ENCODE measurements around the gene DGCR6L.
"Not testable (repeated sequence)": the region's sequence is repeated elsewhere in the genome, so short reads cannot be mapped to it uniquely, and the experiment has no call there.

The DGCR6L gene

DNA sequence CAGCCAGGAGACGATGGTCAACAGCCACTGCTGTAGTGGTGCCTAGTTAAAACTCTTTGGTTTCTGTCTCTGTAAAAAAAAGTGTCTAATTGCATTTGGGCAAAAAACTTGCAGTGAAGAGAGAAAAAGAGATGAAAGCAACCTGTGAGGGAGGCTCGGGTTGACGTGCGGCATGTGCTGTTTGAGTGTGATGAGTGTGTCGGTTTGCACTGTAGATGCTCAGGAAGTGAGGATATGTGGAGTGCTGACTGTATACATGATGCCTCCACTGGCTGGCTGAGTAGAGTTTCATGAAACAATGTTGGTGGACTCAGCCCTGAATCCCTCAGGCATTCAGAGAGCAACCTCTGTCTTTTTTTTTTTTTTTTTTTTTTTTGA is 4.3 kb upstream of the DGCR6L start:
- no peak for DNase-seq

DNA sequence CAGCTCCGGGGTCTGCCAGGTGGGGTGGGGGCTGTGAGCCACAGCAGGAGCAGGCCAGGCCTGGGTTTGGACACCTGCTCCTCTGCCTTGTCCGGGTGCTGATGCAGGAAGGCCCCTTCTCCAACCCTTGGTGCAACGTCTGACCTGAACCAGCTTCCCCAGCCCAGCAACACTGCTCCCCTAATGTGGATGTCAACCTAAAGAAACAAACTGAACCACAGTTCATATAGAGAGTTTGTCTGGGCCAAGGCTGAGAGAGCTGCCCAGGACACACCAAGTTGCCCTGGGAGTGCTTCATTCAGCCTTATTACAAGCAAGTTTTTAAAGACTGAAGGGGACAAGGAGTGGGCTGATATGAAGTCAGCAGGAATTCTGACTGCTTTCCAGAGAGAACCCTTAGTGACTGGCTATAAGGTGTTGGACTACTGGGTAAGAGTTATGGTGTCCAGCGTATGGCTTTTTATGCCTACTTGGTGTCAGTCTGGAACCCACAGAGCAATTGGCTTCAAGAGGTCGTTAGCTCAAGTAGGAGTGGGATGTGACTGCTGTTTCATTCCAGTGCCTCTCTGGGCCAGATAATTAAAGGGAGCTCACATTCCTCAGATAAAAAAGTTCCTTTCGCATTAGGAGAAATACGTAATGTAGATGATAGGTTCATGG is 1.8 kb upstream of the DGCR6L start:
- not testable (repeated sequence) for DNase-seq

DNA sequence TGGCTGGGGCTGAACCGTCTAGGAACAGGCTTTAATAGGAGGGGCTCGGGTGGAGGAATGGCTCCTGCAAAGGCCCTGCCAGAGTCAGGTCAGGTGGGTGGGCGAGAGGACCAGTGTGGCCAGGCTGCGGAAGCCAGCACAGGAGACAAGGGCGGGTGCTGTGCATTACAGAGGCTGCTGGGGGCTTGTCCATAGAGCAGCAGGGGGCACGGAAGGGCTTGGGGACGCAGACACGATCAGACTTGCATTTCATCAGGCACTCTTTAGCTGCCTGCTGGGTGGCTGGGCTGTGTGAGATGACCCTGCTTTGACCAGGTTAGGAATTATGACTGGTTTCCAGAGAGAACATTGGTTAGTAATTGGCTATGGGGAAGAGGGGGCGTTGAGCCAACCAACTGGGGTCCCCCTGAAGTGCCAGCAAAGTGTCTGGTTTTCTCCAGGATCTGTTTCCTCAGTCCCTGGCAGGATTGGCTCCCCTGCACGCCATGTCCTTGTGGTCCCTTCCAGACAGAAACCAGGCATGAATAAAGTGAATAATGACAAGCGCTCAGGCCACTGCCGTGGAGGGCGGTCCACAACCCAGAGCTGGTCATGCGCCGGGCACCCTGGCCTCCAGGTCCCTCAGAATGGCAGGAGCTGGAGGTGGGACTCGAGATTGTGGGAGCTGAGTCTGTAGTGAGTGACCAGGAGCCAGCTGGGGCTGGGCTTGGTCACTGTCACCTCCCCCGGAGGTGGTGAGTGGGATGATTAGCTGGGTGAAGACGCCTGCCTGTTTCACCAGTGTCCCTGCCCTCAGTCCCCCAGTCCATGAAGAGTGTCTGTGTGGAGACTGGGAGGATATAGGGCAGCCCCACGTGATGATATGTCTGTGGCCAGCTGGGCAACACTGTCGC is 1.0 kb upstream of the DGCR6L start:
- DNase-seq: not testable (repeated sequence)

DNA sequence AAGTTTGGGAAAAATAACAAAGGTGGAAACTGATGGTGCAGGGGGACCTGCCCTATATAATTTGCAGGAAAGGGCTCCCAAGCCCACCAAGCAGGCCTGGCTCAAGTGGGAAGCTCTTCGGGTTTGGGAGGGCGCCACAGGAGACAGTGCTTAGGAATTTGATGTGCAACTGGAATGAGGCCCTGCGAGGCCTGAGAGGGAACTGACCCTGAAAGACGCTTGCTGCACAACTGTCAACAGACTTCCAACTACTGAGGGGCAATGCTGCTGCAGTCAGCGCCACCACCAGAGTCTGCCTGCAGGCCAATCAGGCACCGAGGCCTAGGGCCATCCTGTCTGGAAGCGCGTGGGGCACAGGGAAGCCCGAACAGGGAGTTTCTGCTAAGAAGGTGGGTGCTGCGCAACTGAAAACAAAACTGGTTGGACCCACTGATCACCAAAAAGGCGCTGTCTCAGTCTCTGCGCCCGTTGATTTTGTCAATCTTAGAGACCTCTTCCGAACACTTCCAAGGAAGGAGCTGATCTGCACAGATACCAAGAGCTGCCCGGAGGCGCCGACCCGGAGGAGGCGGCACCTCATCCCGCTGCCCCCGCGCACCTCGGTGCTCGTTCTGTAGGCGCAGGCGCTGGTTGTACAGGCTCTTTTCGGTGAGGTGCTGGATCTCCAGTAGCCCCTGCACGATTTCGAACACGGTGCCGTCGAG is 667 bp downstream of the DGCR6L start:
- peak; percentile 19 for DNase-seq

DNA sequence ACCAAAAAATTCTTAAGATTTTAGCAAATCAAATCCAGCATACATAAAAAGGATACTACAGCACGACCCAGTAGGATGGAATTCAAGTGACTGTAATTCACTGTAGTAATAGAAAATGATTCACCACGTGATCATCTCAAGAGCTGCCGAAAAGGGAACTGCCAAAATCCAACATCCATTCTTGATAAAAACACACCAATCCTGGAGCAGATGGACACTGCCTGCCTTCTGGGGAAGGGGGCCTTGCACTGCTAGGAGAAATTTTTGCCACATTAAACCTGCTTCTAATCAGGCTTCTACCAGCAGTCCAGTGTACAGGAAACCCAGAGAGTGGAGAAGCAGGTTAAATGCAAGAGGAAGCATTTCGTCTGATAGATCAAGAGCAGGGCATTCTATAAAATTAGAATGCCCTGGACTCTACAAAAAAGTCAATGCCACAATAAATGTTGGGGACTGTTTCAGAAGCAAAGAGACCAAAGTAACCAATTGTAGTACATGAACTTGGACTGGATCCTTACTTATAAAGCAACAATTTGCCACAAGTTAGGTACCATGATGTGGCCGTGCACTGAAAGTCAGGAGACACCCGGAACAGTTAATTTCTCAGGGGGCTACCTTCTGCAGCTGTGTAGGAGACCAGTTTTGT is 1.7 kb downstream of the DGCR6L start:
- not testable (repeated sequence) for DNase-seq

DNA sequence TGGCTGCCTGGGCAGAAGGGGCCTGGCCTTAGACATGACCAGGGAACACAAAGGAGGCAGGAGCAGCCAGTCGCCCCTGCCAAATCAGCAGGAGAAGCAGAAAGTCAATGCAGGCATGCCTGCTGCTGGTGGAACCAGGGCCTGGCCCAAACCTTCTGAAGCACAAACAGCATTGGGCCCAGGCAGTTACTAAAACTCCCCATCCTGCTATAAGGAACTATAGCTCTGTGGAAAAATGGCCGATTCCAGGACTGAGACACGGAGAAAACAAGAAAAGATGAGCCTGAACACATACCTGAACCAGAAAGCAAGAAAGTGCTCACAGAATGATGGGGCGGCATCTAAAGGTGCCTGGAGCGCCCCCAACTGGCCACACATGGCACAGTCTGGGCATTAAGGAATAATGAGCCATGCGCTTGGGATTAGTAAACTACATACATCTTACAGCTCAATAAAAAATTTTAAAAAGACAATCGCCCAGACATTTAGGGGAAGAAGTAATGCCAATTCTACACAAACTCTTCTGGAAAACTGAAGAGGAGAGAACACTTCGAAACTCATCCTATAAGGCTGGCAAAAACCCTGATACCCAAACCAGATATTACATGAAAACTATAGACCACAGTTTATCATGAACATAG is 2.3 kb downstream of the DGCR6L start:
- DNase-seq: not testable (repeated sequence)

DNA sequence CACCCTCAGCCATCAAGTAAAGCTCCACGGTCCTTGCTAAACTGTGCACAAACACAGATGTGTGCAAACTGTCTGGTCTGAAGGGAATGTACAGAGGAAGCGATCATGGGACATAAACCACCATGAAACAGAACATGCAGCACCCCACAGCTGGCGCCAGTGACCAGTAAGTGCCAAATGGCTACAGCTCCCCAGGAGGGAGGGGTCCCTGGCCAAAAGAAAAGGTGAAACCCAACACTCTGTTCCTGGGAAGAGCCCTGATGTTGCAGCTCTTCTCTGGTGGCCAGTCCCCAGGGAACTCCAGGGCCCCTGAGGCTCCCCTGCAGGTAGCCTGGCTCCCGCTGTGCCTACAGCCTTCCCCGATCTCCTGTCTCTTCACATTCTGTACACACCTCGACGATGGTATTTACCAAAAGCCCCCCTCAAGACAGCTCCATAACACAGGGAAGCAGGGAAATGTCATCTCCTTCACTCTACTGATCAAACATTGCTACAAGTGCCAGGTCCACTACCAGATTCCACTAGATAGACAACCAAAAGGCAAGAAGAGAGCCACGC is 2.9 kb downstream of the DGCR6L start:
- DNase-seq: no peak

DNA sequence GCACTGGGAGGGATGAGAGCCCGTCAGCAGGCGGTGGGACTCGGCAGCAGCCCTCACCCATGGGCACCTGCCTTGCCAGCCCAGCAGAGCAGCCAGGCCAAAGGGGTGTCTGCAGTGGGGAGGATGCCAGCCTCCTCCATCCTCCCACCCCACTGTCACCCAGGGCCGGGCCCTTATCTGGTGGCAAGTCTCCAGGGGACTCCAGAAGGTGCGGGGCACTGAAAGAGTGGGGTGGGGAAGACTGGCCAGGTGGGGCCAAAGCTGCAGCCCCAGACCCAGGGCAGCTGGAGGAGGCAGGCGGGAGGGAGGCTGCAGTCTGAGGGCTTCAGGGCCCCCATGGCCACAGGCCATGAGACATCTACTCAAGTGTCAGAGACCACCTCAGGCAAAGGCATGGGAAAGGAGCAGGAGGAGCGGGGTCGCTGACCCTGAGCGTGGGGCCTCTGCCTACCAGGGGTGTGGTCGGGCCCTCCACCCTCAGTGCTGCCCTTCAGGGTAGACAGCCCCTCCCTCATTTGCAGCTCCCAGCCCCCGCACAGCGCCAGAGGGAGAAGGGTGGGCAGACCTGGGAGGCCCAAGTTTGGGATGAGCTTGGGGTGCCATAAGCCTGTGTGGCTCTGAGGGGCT is 3.5 kb downstream of the DGCR6L start:
- DNase-seq: no peak

DNA sequence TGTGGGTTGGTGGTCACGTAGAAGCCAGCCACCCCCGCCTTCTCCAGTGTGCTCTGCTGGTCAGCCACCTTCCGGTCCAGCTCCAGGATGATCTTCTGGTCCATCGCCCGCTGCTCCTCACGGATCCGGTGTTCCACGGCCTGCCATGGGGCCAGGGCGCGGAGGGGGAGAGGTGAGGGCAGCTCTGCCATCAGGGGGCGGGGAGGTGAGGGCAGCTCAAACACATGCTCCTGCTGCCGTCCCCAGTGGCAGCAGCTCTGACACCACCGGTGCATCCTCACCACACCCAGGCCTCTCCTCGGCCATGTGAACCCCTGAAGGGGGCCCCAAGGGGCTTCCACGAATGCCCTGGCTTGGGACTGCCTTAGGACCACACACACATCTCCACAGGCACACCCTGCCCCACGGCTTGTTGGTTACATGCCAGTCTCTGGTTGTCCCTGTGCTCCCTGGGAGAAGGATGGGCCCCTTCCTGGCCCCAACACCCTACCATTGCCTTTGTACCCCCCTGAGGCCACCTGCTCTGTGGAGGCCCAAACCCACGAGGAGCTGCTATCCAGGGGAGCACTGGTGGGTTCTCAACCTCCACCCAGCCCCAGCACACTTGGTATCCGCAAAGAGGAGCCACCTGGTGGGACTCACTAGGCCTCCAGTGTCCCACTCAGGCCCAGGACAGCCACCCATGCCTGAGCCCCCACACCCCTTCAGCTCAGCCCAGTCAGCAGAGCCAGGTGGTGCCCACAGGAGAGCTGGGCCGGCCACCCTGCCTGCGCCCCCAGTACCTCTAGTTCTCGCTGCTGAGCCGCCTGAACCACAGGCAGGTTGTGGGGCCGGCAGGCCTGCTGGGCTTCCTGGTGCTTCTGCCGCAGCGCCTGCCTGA is 4.3 kb downstream of the DGCR6L start:
- no peak for DNase-seq

DNA sequence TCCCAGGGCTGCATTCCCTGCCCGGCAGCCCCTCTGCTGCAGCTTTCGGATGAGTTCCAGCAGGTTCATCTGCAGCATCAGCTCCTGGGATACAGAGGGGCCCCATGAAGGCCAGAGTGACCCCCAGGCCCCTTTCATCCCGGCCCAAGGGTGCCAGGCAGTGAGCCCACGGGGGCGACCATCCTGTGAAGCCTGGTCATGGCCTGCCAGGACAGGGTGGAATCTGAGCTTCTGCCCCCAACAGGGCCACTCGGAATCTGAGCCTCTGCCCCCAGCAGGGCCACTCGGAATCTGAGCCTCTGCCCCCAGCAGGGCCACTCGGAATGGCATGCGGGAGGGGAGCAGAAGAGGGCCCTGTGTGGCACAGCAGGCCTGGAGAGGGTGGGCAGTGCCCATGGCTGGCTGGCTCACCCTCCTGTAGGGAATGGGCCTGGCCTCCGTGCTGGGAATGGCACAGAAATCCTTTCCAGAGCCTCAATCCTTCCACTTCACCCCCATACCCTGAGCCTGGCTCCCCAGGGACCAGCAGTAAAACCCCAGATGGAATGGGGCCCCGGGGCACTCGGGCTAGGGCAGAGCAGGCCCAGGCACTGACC is 5.0 kb downstream of the DGCR6L start:
- not testable (repeated sequence) for DNase-seq

DNA sequence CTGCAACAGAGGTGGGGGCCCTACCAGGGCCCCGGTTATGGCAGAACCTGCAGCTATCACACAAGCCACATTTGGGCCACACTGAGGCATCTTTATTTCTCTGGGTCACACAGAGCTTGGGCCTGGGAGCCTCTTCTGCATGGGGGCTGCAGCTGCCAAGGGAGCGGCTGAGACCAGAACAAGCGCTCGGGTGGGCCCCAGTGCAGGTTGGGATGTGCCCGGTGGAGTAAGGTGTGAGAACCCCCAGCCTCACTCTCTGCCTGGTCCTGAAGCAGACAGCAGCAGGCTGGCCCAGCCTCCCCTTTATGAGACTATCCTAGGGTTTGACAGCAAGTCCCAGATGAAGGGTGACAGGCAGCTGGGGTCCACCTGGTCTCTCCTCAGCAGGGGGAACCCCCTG is 5.7 kb downstream of the DGCR6L start:
- not testable (repeated sequence) for DNase-seq

DNA sequence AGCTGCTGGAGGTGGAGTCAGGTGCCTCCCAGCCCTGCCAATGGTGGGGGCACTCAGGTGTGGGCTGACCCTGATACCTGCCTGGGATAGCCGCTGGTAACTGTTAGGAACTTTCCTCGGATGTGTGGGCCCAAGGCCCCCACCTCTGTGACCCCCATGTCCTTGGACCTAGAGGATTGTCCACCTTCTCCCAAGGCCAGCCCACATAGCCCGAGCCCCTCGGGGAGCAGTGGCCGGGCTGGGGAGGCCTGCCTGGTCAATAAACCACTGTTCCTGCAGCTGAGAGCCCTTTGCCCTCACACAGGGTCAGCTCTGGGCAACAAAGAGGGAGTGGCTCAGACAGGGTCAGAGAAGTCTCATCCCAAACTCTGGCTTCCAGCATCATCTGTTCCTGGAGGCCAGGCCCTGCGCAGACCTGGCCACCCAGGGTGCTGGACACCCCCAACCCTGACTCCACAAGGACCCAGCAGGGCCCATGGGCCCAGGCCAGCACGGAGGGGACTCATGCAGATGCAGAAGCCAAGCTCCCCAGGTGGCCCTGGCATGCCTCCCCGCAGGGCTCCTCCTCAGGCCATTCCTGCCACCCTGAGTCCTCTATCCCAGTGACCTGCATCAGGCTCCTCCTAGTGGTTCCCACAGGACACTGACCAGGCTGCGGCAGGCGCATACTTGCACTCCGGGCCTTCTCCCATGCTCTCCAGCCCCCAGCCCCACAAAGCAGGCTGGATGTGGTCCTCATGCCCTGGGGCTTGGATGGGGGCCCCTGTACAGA is 6.4 kb downstream of the DGCR6L start:
- not testable (repeated sequence) for DNase-seq

DNA sequence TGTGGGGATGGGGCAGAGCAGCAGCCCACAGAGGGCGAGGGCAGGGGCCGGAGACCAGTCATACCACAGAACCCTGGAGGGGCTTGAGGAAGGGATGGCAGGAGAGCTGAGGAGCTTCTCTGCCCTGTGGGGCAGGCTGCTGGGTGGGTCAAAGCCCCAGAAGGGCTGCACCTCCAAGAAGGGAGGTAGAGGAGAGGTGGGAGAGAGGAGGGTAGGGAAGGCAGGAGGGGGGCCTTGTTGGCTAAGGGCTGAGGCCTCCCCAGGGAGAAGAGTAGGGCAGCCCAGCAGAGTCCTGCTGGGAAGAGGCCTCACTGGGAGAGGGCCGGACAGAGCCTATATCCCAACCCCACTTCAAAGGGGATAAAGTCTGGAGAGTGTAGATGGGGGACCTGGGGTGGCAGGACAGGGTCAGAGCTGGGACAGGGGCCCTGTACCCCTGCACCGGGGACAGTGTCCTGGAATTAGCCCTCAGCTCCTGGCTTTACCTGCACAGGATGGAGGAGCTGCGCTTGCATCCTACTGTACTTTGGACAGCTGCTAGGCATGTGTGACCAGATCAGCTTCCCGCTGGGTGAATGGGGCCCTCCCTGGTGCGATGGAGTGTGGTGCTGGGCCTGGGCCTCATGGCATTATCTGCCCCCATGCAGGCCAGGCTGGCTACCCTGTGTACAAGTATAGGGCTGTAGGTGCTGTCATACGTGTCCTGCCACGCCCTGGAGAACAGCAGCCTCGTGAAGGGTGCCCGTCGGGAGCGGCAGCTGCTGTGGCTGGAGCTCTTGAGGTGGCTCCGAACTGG is 7.3 kb downstream of the DGCR6L start:
- no peak for DNase-seq

DNA sequence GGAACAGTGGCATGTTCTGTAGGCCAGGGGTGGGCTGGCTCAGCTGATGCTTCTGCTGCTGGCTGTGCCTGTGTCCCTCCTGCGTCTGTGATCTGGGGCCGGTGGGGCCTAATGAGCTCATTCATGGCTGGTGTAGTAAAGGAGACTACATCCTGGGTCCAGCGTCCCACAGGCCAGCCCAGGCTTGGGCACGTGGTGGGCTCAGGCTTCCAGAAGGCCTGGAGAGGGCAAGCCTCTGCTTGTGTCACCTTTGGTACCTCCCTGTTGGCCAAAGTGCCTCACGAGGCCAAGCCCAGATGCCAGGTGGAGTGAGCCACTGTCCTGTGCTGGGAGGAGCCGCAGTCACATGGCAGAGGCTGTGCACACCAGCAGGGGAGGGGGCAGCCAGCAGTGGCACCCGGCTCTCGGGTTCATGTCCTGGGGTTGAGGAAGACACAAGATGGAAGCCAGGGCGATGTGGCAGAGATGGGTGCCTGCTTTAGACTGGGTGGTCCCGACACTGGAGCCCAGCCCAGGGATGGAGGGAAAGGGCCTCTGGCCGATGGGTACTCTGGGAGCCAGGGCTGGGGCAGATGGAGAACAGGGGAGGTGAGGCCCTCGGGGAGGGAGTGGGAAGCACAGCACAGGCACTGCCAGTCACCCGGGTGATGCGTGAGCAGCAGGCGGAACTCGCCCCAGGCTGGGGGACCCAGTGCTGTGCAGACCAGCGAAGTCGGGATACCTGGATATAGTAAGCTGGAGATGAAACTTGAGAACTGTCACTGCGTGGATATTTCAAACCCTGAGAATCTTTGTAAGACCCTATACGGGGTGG is 8.4 kb downstream of the DGCR6L start:
- not testable (repeated sequence) for DNase-seq

DNA sequence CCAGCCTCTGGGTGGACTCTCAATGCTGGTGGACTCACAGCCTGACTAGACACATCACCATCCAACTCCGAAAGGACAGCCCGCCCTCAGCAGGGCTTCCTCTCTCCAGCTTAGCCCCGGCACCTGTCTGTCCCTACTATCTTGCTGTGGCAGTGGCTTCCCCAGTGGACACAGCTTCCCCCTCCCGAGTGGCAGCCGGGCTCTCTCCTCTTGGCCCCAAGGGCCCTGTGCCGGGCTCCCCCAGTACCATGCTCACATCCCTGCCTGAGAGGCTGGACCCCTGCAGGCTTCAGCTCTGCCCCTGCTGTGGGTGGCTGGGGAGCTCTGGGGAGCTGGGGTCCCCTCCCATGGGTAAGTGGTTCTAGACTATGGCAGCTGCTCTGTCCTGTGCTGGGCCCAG is 9.1 kb downstream of the DGCR6L start:
- DNase-seq: not testable (repeated sequence)

DNA sequence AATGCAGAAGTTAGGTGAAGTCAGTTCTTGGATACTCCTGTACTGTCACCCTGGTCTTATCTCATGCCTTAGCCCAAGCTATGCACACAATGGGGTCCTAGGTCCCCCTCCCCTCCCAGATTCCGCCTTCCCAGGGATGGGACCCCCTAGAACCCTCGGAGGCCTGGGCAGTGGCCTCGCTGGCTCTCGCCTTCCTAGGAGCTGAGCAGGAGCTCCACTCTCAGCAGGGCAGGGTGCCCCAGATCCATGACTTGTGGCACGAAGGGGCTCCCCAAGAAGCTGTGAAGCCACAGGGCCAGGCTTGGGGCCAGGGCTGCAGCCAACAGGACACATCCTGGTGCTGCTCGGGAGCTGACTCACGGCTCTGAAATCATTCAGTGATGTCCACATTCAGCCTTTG is 9.7 kb downstream of the DGCR6L start:
- DNase-seq: not testable (repeated sequence)

Data from fibroblast of skin of back (primary cell).